Adipocyte (in vitro differentiated cells): ENCODE results near the gene BRF1.

Experiments used
- DNase-seq: peaks from one replicate; pipeline ENCODE4 v3.0.0-alpha.2; 2015; ENCODE audit warnings: low read depth
- H3K27me3 ChIP-seq: replicated peaks from 2 replicates; pipeline ENCODE4 v1.7.0; 2013; ENCODE audit warnings: mild to moderate bottlenecking, low read length, moderate library complexity; ENCODE audit not compliant: control insufficient read depth, insufficient read depth
- H3K36me3 ChIP-seq: 2 replicates; pipeline ENCODE4 v1.7.0; 2013; ENCODE audit warnings: low read length, mild to moderate bottlenecking, moderate library complexity; ENCODE audit not compliant: control insufficient read depth, insufficient read depth, severe bottlenecking
- H3K4me1 ChIP-seq: 2 replicates; pipeline ENCODE4 v1.7.0; 2013; ENCODE audit warnings: mild to moderate bottlenecking, low read length, moderate library complexity; ENCODE audit not compliant: control insufficient read depth, insufficient read depth
- H3K4me3 ChIP-seq: 2 replicates; pipeline ENCODE4 v1.7.0; 2013; ENCODE audit warnings: mild to moderate bottlenecking, low read length, moderate library complexity
- H3K9ac ChIP-seq: 2 replicates; pipeline ENCODE4 v1.7.0; 2013; ENCODE audit warnings: mild to moderate bottlenecking, low read length, moderate library complexity
- H3K9me3 ChIP-seq: 2 replicates; pipeline ENCODE4 v1.7.0; 2013; ENCODE audit warnings: mild to moderate bottlenecking, low read length, moderate library complexity; ENCODE audit not compliant: control insufficient read depth

BRF1 gene

DNA sequence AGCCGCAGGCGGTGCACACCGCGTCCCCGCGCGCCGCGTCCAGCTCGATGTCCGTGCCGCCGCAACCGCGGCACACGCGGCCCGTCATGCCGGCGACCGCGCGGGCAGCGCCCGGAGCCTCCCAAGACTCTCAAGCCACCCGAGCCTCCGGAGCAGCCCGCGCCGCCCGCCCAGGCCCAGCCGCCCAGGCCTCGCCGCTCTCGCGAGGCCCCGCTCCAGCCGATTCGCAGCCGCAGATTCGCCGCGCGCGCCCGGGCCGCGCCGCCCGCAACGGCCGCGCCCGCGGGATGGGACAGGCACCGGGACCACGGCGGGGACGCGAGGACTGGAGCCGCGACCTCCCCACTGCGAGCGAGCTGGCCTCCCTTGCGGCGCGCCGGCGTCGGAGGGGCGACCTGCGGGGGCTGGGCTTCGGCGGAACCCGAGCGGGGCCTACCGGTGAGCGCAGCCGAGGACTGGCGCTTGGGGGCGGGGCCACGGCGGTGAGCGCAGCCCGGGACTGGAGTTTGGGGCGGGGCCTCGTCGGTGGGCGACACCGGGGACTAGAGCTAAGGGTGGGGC is at the start of gene BRF1:
BRF1 (minus strand) TSS at position 460 of the 561 bp plus-strand sequence; CDS start at position 88, 372 bp downstream.
- H3K4me1 ChIP-seq = peaks cover 9% of the 10 kb centered on the region
- H3K4me3 ChIP-seq = peak within 1 kb of the TSS; percentile 92
- H3K9me3 ChIP-seq = no peaks in the 10 kb centered on the region
- H3K36me3 ChIP-seq = no peaks in the 10 kb centered on the region
- DNase-seq = peak; percentile 97
- H3K27me3 ChIP-seq = no peaks in the 10 kb centered on the region
- H3K9ac ChIP-seq = peak within 1 kb of the TSS; percentile 92

- no peak for DNase-seq
- H3K4me3 ChIP-seq = no peak overlapping the region
- H3K27me3 ChIP-seq = no peaks in the 10 kb centered on the region
- peaks cover 4% of the 10 kb centered on the region for H3K4me1 ChIP-seq
- no peak overlapping the region for H3K9ac ChIP-seq
- peaks cover 8% of the 10 kb centered on the region for H3K36me3 ChIP-seq
- no peaks in the 10 kb centered on the region for H3K9me3 ChIP-seq
Measured at GRCh38 chr14:105349992-105350391, 49.2 kb upstream of the BRF1 start.

GRCh38 chr14:105348945-105349699 is 48.3 kb upstream of the BRF1 start:
- no peak overlapping the region for H3K4me3 ChIP-seq
- no peaks in the 10 kb centered on the region for H3K27me3 ChIP-seq
- no peak overlapping the region for H3K9ac ChIP-seq
- H3K36me3 ChIP-seq = no peaks in the 10 kb centered on the region
- no peak for DNase-seq
- H3K4me1 ChIP-seq = peaks cover 4% of the 10 kb centered on the region
- no peaks in the 10 kb centered on the region for H3K9me3 ChIP-seq

- no peak overlapping the region for H3K9ac ChIP-seq
- no peaks in the 10 kb centered on the region for H3K36me3 ChIP-seq
- H3K4me3 ChIP-seq = no peak overlapping the region
- H3K27me3 ChIP-seq = no peaks in the 10 kb centered on the region
- DNase-seq = no peak
- no peaks in the 10 kb centered on the region for H3K9me3 ChIP-seq
- peaks cover 4% of the 10 kb centered on the region for H3K4me1 ChIP-seq
Measured at GRCh38 chr14:105348169-105348944, 47.6 kb upstream of the BRF1 start.

DNA sequence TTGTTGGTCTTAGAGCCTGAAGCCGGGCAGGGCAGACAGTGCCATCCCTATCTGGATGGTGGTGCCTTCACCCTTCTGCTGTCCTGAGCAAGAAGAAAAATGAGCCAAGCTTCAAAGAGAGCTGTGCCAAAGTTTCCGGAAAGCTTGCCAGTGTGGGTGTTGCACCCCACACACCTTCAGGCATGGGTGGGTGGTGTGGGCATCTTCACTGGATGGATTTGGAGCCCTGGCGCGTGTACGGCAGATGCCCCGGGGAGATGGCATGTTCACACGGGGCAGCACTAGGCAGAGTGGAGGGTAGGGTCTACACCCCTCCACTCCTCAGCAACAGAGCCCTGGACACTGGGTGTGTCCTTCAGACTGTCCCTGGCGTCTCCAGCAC is 46.8 kb upstream of the BRF1 start:
- Histone ChIP-seq H3K4me3 (no peak overlapping the region), H3K9me3 (no peaks in the 10 kb centered on the region), H3K4me1 (peaks cover 4% of the 10 kb centered on the region), H3K36me3 (no peaks in the 10 kb centered on the region), H3K27me3 (no peaks in the 10 kb centered on the region), H3K9ac (no peak overlapping the region)
- DNase-seq = no peak

DNA sequence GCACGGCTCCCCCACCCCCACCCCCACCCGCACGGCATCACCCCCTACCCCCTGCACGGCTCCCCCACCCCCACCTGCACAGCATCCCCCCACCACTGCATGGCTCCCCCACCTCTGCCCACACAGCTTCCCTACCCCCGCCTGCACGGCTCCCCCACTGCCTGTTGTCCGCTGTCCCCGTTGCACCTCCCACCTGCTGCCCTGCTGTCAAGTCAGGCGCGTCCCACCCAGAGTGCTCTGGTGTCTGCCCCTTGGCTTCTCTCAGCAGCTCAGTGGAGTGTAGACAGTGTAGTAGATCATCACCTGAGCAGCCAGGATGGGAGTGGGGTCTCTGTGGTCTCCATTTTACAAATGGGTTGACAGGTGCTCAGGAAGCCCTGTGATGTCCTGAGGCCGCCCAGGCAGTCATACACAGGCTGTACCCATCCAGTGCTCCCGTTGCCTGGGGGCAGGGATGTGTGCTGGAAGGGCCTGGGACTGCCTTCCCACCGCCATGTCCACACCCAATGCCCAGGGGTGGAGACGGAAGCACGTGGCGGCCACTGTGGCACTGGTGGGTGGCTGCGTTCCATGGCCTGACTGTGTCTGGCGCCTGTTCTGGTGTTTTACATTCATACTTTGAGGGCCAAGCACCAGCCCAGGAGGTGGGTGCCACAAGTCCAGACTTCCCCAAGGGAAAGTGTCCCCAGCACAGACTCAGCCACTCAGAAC is 46.2 kb upstream of the BRF1 start:
- no peak overlapping the region for H3K9ac ChIP-seq
- H3K36me3 ChIP-seq = no peaks in the 10 kb centered on the region
- H3K4me1 ChIP-seq = peaks cover 5% of the 10 kb centered on the region
- H3K9me3 ChIP-seq = no peaks in the 10 kb centered on the region
- no peak for DNase-seq
- H3K27me3 ChIP-seq = no peaks in the 10 kb centered on the region
- H3K4me3 ChIP-seq = no peak overlapping the region

GRCh38 chr14:105346200-105346533 is 45.4 kb upstream of the BRF1 start:
- no peak for DNase-seq
- H3K9ac ChIP-seq = no peak overlapping the region
- no peaks in the 10 kb centered on the region for H3K27me3 ChIP-seq
- H3K4me3 ChIP-seq = no peak overlapping the region
- no peaks in the 10 kb centered on the region for H3K36me3 ChIP-seq
- H3K9me3 ChIP-seq = no peaks in the 10 kb centered on the region
- H3K4me1 ChIP-seq = peaks cover 10% of the 10 kb centered on the region

DNA sequence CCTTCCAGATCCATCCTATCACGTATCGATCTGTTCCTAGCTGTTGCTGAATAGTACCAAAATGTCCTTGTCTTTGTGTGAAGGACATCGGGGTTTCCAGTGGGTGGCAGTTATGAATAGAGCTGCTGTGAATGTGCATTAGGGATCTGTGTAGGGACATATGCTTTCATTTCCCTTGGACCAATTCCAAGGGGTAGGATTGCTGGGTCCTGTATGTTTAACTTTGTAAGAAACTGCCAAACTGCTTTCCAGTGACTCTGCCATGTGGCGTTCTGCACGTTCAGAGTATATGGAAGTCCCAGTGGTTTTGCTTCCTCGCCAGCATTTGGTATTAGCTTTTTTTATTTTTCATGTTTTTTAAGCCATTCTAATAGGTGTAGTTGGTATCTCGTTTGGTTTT is 42.4 kb upstream of the BRF1 start:
- Histone ChIP-seq H3K9me3 (no peaks in the 10 kb centered on the region), H3K4me3 (no peak overlapping the region), H3K9ac (no peak overlapping the region), H3K27me3 (no peaks in the 10 kb centered on the region), H3K36me3 (no peaks in the 10 kb centered on the region), H3K4me1 (peaks cover 18% of the 10 kb centered on the region)
- DNase-seq = no peak

DNA sequence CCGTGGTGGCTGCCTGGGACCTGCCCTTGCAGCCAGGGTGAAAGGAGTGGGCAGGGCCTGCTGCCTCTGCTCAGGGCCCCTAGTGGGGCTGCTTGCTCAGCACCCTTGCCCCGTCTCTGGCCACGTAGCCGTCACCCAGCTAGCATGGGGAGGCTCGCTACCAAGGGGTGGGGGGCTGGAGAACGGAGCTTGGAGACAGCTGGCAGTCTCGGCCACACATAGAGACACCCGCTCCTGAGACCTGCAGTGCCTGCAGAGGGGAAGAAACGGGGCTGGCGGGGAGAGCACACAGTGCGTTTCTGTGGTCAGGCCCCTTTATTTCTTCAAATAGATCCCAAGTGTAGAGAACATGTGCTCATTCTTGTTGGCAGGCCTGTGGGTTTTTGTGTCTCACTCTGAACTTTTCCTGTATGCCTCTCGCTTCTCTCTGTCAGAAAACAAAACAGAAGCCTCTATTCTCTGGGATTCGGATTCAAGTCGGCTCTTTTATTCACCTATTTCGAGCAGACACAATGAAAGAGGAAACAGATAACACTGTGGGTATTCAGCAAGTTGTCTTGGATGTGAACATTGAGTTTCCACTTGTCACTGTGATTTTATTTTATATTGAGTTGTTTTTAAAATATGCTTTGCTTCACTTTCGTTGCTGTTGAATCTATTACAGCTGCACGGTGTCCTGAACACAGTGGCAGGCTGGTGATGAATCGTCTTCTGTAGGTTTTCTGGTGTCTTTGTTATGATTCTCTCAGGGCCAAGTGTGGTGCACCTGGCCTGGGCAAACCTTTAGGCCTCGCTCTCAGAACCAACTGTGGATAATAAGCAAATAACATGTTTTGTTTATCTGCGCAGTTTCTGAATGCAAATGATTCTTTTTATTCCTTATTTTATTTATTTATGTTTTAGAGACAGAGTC is 40.3 kb upstream of the BRF1 start:
- no peaks in the 10 kb centered on the region for H3K9me3 ChIP-seq
- peaks cover 22% of the 10 kb centered on the region for H3K4me1 ChIP-seq
- H3K27me3 ChIP-seq = no peaks in the 10 kb centered on the region
- no peak overlapping the region for H3K4me3 ChIP-seq
- H3K9ac ChIP-seq = peak overlapping the region; percentile 70
- no peak for DNase-seq
- no peaks in the 10 kb centered on the region for H3K36me3 ChIP-seq

DNA sequence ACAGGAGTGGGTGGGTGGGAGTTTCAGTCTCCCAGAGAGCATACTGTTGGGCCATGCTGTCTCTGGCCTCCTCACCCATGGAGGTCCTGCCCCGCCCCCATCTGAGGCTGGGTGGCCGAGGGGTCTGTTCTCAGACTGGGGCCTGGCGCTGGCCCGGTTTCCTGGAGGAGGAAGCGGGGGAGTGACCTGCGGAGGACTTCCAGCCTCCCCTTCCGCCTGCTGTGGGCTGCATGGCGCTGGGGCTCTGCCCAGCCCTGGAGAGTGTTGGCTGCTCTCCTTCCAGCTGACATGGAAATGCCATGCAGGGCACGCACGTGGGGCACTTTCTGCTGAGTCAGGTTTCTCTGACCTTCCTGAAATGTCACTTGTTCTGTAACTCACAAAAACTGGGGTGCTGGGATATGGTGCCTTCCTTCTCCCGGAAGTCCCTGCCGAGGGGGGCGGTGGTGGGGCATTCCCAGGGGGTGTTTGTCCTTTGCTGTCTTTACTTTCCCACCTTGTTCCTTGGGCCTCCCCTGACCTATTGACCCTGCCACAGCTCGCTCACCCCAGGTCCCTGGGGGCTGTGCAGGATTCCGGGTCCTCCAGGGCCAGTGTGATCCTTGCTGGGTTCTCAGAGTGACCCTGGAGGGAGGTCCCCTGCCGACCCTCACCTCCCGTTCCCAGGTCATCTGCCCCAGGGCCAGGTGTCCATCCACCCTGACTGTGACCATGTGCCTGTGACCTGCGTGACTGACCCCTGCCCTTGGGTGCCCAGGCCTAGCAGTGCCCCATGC is 37.4 kb upstream of the BRF1 start:
- Histone ChIP-seq H3K9ac (no peak overlapping the region), H3K4me1 (peaks cover 22% of the 10 kb centered on the region), H3K9me3 (no peaks in the 10 kb centered on the region), H3K36me3 (no peaks in the 10 kb centered on the region), H3K4me3 (no peak overlapping the region), H3K27me3 (no peaks in the 10 kb centered on the region)
- no peak for DNase-seq
